Ovary (tissue), 3 donors: Measurements from ENCODE around the gene ADAMTS4.

Experiments used
- POLR2A ChIP-seq: fragments of 450-650 bp; IDR thresholded peaks from one replicate; pipeline ENCODE4 v1.6.1; 2017; ENCODE audit warnings: antibody characterized with exemption, mild to moderate bottlenecking, moderate library complexity
- TF ChIP-seq, protein P1 (sequence below), 3 donors: fragments of 450-650 bp in 2 of 3; fragments of 200-600 bp in 1 of 3; IDR thresholded peaks; one replicate each; pipeline versions ENCODE4 v1.5.1 to v1.8.0; 2016 to 2022; ENCODE audit warnings: antibody characterized with exemption in 3 of 3, mild to moderate bottlenecking in 1 of 3
- donor health status: DM: no; HTN: no; CAD: no.

DNA sequence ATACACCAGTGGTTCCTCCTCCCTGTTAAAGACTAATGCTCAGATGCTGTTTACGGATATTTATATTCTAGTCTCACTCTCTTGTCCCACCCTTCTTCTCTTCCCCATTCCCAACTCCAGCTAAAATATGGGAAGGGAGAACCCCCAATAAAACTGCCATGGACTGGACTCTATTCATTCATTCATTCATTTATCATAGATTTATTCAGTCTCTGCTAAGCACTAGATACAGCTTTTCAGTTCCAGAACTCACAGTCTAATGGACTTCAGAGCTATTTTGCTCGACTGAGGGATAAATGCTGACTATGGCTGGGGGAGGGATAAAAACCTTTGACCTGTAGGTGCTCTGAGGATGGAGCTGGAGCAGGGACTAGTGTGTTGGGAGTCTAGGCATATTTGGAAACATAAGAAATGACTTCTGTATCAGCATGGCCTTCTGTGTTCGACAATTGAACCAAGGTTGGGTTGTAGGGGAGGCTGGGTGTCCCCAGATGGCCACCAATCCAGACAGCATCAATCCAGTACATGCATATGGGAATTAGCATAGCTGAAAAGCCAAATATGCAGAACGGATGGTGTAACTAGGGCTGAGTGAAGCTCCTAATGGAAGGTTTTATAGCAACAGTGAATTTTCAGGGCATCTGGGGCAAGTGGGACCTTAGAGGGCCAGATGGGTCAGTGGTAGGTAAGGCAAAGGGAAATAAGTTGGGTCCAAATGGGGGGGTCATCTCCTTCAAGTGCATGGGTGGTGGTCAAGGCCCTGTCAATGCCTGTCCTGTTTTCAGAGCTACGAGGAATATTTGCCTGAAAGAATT is 20.4 kb upstream of the ADAMTS4 start:
- TF ChIP-seq, protein P1, sequence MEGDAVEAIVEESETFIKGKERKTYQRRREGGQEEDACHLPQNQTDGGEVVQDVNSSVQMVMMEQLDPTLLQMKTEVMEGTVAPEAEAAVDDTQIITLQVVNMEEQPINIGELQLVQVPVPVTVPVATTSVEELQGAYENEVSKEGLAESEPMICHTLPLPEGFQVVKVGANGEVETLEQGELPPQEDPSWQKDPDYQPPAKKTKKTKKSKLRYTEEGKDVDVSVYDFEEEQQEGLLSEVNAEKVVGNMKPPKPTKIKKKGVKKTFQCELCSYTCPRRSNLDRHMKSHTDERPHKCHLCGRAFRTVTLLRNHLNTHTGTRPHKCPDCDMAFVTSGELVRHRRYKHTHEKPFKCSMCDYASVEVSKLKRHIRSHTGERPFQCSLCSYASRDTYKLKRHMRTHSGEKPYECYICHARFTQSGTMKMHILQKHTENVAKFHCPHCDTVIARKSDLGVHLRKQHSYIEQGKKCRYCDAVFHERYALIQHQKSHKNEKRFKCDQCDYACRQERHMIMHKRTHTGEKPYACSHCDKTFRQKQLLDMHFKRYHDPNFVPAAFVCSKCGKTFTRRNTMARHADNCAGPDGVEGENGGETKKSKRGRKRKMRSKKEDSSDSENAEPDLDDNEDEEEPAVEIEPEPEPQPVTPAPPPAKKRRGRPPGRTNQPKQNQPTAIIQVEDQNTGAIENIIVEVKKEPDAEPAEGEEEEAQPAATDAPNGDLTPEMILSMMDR (IDR thresholded peaks at IDR 0.05): no peak
- TF ChIP-seq POLR2A: no peak
